Measurements from ENCODE around the gene TMEM130.

The TMEM130 gene

GRCh38 chr7:98908585-98908984 lies 38.8 kb upstream of the TMEM130 start:
- DNase-seq (ENCODE audit: low read depth) = no peak

GRCh38 chr7:98907570-98907969 lies 37.8 kb upstream of the TMEM130 start:
- no peak for TF ChIP-seq CTCF (IDR thresholded peaks at IDR 0.05; ENCODE audit: insufficient read depth, low read depth, low read length, missing control alignments)
- DNase-seq (ENCODE audit: low read depth) = no peak
- no peak overlapping the region for H3K4me3 ChIP-seq (ENCODE audit: low read length)

More at GRCh38 chr7:98908585-98908984, 38.8 kb upstream of the TMEM130 start:
- no peak overlapping the region for H3K4me3 ChIP-seq (ENCODE audit: low read length)
- no peak for TF ChIP-seq CTCF (IDR thresholded peaks at IDR 0.05; ENCODE audit: insufficient read depth, low read depth, low read length, missing control alignments)

GRCh38 chr7:98903246-98903645 lies 33.4 kb upstream of the TMEM130 start:
- no peak for TF ChIP-seq CTCF (IDR thresholded peaks at IDR 0.05; ENCODE audit: insufficient read depth, low read depth, low read length, missing control alignments)
- no peak for DNase-seq (ENCODE audit: low read depth)
- H3K4me3 ChIP-seq (ENCODE audit: low read length) = no peak overlapping the region

- peak; percentile 10 for DNase-seq (ENCODE audit: low read depth)
- H3K4me3 ChIP-seq (ENCODE audit: low read length) = no peak overlapping the region
- TF ChIP-seq CTCF (IDR thresholded peaks at IDR 0.05; ENCODE audit: insufficient read depth, low read depth, low read length, missing control alignments) = no peak
Measured at GRCh38 chr7:98902523-98902922, 32.7 kb upstream of the TMEM130 start.

- TF ChIP-seq CTCF (IDR thresholded peaks at IDR 0.05; ENCODE audit: insufficient read depth, low read depth, low read length, missing control alignments) = no peak
- no peak for DNase-seq (ENCODE audit: low read depth)
- no peak overlapping the region for H3K4me3 ChIP-seq (ENCODE audit: low read length)
Measured at GRCh38 chr7:98900815-98901214, 31.0 kb upstream of the TMEM130 start.

GRCh38 chr7:98899816-98900215 lies 30.0 kb upstream of the TMEM130 start:
- no peak overlapping the region for H3K4me3 ChIP-seq (ENCODE audit: low read length)
- no peak for DNase-seq (ENCODE audit: low read depth)
- TF ChIP-seq CTCF (IDR thresholded peaks at IDR 0.05; ENCODE audit: insufficient read depth, low read depth, low read length, missing control alignments) = no peak

GRCh38 chr7:98892609-98893008 lies 22.8 kb upstream of the TMEM130 start:
- no peak for TF ChIP-seq CTCF (IDR thresholded peaks at IDR 0.05; ENCODE audit: insufficient read depth, low read depth, low read length, missing control alignments)
- DNase-seq (ENCODE audit: low read depth) = no peak
- H3K4me3 ChIP-seq (ENCODE audit: low read length) = no peak overlapping the region
